Duodenal mucosa (tissue), 2 donors: ENCODE data around the gene SLC25A26.
A peak's percentile ranks its signal among the peaks of the same experiment; 100 is the strongest.

Experiments
- H3K27ac ChIP-seq: one replicate; pipeline ENCODE4 v1.7.0; 2013; ENCODE audit warnings: low read depth, low read length
- H3K27me3 ChIP-seq, 2 donors: one replicate each; pipeline ENCODE4 v1.7.0; 2013; ENCODE audit warnings: low read length in 2 of 2, control low read depth in 1 of 2; ENCODE audit not compliant: insufficient read depth in 2 of 2, control insufficient read depth in 1 of 2
- H3K36me3 ChIP-seq, 2 donors: one replicate each; pipeline ENCODE4 v1.7.0; 2013; ENCODE audit warnings: low read length in 2 of 2, control low read depth in 1 of 2; ENCODE audit not compliant: insufficient read depth in 2 of 2, control insufficient read depth in 1 of 2
- H3K4me1 ChIP-seq, 2 donors: one replicate each; pipeline ENCODE4 v1.7.0; 2013; ENCODE audit warnings: low read length in 2 of 2, control low read depth in 1 of 2; ENCODE audit not compliant: insufficient read depth in 2 of 2, control insufficient read depth in 1 of 2
- H3K4me3 ChIP-seq, 2 donors: one replicate each; pipeline ENCODE4 v1.7.0; 2013; ENCODE audit warnings: low read length in 2 of 2, low read depth in 1 of 2
- H3K9ac ChIP-seq, 2 donors: one replicate each; pipeline ENCODE4 v1.7.0; 2013; ENCODE audit warnings: low read length in 2 of 2, low read depth in 1 of 2
- H3K9me3 ChIP-seq, 2 donors: one replicate each; pipeline ENCODE4 v1.7.0; 2013; ENCODE audit warnings: low read length in 2 of 2, control low read depth in 1 of 2; ENCODE audit not compliant: control insufficient read depth in 1 of 2

Gene SLC25A26

DNA sequence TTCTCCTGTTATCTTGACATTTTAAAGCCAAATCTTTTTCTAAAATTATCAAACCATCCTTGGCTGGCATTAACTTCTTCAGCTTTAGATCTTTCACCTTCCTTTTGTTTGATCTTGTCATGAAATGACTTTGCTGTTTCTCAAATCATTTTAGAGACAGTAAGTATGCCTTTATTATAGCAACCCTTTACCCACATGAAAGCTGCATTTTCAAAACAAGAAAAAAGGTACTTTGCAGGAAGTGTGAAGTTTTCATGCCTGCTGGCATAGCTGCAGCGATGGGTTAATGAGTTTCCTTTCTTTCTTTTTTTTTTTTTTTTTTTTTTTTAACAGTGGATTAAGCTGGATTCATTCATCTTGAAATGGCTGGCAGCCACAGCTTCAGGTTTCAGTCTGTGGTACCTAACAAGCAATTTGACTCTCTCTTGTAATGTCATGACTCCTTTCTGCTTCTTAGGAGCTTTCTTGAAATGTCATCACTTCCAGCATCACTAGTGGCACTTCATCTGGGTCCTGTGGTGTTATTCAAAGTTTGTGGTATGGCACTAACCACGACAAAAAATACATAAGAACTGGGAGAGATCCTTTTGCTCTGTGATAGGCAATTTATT is 18.8 kb downstream of the SLC25A26 start:
- Histone ChIP-seq H3K36me3 (peaks cover 12 to 22% of the 10 kb centered on the region in 2 donors), H3K9ac (no peak overlapping the region), H3K27ac (no peak overlapping the region), H3K4me3 (no peak overlapping the region), H3K27me3 (no peaks in the 10 kb centered on the region), H3K4me1 (no peaks in the 10 kb centered on the region), H3K9me3 (no peaks in the 10 kb centered on the region)

- Histone ChIP-seq H3K27ac (no peak overlapping the region), H3K36me3 (peaks cover 12 to 22% of the 10 kb centered on the region in 2 donors), H3K4me3 (no peak overlapping the region), H3K4me1 (no peaks in the 10 kb centered on the region), H3K9ac (no peak overlapping the region), H3K9me3 (no peaks in the 10 kb centered on the region), H3K27me3 (no peaks in the 10 kb centered on the region)
Observed at GRCh38 chr3:66241466-66241865, 20.7 kb downstream of the SLC25A26 start.

DNA sequence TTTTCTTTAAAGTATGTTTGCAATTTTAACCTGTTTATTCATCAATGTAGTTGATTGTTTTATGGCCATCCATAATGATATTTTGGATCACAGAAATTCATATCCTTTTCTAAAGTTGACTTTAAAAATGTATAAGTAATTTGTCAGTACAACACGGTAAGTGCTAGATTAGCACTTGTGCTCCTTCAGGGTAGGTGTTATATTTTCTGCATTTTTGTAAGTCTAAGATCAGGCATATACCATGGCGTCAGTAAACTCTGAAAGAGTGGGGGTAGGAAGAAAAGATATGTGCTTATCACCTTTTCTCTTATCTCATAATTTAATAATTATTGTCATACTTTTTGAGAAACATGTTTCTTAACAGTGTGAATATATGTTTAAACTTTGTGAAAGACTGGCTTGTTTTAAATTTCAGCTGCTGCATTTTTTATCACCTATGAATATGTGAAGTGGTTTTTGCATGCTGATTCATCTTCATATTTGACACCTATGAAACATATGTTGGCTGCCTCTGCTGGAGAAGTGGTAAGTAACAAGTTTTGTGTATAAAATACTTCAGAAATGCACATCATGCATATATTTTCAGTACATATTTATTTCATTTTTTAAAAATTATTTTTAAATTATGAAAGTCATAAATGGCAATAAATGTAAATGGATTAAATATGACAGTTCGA is 22.1 kb downstream of the SLC25A26 start:
- no peaks in the 10 kb centered on the region for H3K9me3 ChIP-seq
- H3K36me3 ChIP-seq, result peaks cover 12 to 22% of the 10 kb centered on the region in 2 donors
- H3K27me3 ChIP-seq, result no peaks in the 10 kb centered on the region
- H3K4me1 ChIP-seq, result no peaks in the 10 kb centered on the region
- no peak overlapping the region for H3K9ac ChIP-seq
- no peak overlapping the region for H3K27ac ChIP-seq
- no peak overlapping the region for H3K4me3 ChIP-seq

DNA sequence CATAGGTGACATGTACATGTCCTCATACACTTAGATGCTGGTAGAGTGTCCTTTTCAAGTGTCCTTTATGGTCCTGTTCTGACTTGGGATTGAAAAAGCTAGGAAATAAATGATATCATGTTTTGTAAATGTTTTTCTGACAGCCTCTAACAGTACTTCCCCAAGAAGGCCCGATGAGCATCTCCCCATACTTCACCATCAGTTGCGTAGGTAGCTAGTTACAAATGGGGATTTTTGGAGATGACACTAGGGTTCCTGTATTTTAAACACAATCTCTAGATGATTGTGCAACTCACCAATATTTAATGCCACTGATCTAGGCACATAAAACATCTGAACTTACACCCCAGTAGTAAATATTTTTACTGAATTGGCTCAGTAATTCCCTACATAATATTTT is 27.8 kb downstream of the SLC25A26 start:
- H3K4me3 ChIP-seq, result no peak overlapping the region
- H3K4me1 ChIP-seq, result no peaks in the 10 kb centered on the region
- H3K27me3 ChIP-seq, result no peaks in the 10 kb centered on the region
- no peaks in the 10 kb centered on the region for H3K9me3 ChIP-seq
- no peak overlapping the region for H3K27ac ChIP-seq
- no peak overlapping the region for H3K9ac ChIP-seq
- H3K36me3 ChIP-seq, result peaks cover 5 to 12% of the 10 kb centered on the region in 2 donors

- no peak overlapping the region for H3K27ac ChIP-seq
Observed at GRCh38 chr3:66253790-66254620, 33.2 kb downstream of the SLC25A26 start.

DNA sequence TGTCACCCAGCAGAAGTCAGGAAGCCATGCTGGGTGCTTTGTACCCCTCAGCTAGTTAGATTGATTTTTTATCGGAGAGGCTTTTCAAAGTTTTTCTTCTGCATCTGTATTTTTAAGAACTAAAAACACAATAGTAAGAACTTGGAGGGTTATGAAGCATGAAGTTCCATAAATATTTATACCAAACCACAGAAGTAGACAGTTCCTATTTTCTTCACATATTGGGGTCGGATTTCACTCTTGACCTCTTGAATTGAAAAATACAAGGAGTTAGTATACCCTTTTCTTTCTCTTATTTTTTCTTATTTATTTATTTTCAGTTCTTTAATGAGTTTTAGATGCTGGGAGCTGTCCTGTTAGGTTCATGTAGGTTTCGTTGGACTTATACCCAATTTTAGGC is 35.1 kb downstream of the SLC25A26 start:
- Histone ChIP-seq H3K36me3 (no peaks in the 10 kb centered on the region), H3K9me3 (no peaks in the 10 kb centered on the region), H3K27me3 (no peaks in the 10 kb centered on the region), H3K4me1 (no peaks in the 10 kb centered on the region), H3K9ac (no peak overlapping the region), H3K4me3 (no peak overlapping the region), H3K27ac (no peak overlapping the region)

More at GRCh38 chr3:66253790-66254620, 33.2 kb downstream of the SLC25A26 start:
- no peaks in the 10 kb centered on the region for H3K4me1 ChIP-seq
- H3K4me3 ChIP-seq, result peak overlapping the region in 1 of 2 donors; percentile 17
- H3K9ac ChIP-seq, result no peak overlapping the region
- no peaks in the 10 kb centered on the region for H3K27me3 ChIP-seq
- peaks cover 0 to 3% of the 10 kb centered on the region in 2 donors for H3K36me3 ChIP-seq
- no peaks in the 10 kb centered on the region for H3K9me3 ChIP-seq

GRCh38 chr3:66256806-66257205 is 36.0 kb downstream of the SLC25A26 start:
- Histone ChIP-seq H3K4me3 (no peak overlapping the region), H3K27ac (no peak overlapping the region), H3K9ac (no peak overlapping the region), H3K36me3 (no peaks in the 10 kb centered on the region), H3K27me3 (no peaks in the 10 kb centered on the region), H3K4me1 (no peaks in the 10 kb centered on the region), H3K9me3 (no peaks in the 10 kb centered on the region)

GRCh38 chr3:66259566-66260255 is 38.9 kb downstream of the SLC25A26 start:
- no peak overlapping the region for H3K9ac ChIP-seq
- no peaks in the 10 kb centered on the region for H3K9me3 ChIP-seq
- no peaks in the 10 kb centered on the region for H3K27me3 ChIP-seq
- no peaks in the 10 kb centered on the region for H3K4me1 ChIP-seq
- H3K36me3 ChIP-seq, result peaks cover 0 to 6% of the 10 kb centered on the region in 2 donors
- no peak overlapping the region for H3K4me3 ChIP-seq
- H3K27ac ChIP-seq, result no peak overlapping the region

DNA sequence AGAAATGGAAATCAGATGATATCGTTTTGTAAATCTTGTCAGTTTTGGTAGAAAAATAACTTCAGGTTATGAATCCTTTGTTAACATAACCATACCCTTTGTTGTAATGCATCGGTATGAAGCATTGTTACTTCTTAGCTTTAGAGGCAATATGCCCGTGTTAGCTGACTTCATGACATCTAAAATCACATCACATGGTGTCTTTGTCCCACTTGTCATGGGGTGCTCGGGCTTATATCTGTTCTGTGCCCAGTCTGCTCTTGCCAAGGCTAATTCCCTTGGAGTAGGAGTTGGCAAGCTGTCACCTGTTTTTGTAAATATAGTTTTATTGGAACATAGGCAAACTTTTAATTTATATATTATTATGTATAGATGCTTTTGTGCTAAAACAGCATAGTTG is 39.6 kb downstream of the SLC25A26 start:
- Histone ChIP-seq H3K9ac (no peak overlapping the region), H3K4me3 (no peak overlapping the region), H3K27ac (no peak overlapping the region), H3K9me3 (no peaks in the 10 kb centered on the region), H3K27me3 (no peaks in the 10 kb centered on the region), H3K36me3 (peaks cover 0 to 8% of the 10 kb centered on the region in 2 donors), H3K4me1 (no peaks in the 10 kb centered on the region)
